SKM-1 treated with dmso at 0.1 percent for 144 hours (cell line): ENCODE results near the gene SLC9C2.

Experiments used
- DNase-seq: peaks from one replicate; lab custom pipeline; 2025; ENCODE audit not compliant: unreplicated experiment; lab: John Stamatoyannopoulos, UW

Gene SLC9C2

DNA sequence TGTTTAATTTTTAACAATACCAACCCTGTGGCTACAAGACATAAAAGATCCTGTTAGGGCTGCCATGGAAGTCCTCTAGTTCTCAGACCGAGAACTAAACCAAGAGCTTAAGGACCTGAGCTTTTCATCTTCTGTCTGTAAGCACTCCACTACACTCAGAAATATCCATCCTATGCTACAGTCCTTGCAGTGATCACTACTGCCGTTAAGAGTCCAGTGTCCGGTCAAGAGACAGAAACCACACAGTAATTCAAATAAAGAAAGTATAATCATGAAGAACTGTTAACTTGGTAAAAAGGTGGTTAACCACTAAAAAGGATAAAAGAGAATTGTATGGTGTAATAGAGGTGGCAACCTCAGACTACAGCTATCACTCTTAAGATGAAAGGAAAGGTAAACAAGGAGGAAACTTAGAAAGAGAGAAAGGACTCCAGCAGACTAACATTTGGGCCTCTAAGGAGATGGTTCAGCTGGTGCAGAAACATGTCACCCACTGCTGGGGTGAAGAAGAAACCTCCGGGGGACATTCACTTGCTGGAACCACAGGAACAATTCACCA is 147.8 kb downstream of the SLC9C2 start:
- DNase-seq, result no peak

DNA sequence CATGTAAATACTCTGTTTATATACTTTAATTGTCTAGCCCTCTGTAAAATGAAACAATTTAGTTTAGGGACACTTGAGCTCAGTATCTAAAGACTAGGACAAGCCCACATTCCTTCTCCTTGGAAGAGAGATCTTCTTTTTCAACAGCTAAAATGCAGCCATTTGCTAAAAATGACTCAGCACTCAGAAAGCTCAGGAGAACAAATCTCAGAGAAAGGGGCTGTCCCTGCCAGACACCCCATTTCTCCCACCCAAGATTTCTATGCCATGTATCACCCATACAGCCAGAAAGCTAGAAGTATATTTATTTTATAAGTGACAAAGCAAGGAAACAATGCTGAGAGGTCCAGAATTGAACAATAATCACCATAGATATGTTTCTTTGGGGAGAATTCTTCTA is 148.9 kb downstream of the SLC9C2 start:
- DNase-seq, result no peak

DNA sequence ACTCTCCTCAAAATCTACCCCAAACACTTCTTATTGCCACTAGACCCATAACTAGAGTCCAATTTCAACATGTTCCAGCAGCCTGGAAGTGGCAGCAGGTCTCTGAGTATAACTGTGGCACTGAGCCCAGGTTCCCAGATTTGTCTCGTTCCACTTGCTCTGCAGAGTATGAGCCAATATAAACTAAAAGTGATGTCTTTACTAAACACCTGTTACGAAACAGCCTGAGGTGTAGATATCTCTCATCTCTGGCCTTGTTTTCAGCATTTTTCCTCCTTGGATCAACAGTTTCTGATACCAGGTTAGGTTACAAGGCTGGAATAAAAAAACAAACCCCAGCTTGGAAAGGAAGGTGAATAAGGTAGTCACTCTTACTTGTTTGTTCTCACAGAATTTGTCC is 150.9 kb downstream of the SLC9C2 start:
- no peak for DNase-seq
